Fibroblast of lung (primary cell): ENCODE measurements around the gene PPP1R15B. TPM values are rescaled to one million over a fixed set of nuclear protein-coding genes. Genes with fewer than 3 reads are reported as not detected.

ENCODE experiments used
- DNase-seq, 2 donors: peaks; one replicate each; pipeline versions ENCODE4 v3.0.0 to v3.0.0-alpha.2; 2010; ENCODE audit warnings: low read depth in 2 of 2
- H2AFZ ChIP-seq: 2 replicates; pipeline ENCODE4 v1.5.1; 2012; ENCODE audit warnings: low read length, control low read depth, inconsistent platforms
- H3K27ac ChIP-seq: 2 replicates; pipeline ENCODE4 v1.5.1; 2011; ENCODE audit warnings: low read length, control low read depth; ENCODE audit not compliant: insufficient read depth
- H3K27me3 ChIP-seq: 2 replicates; pipeline ENCODE4 v1.5.1; 2011; ENCODE audit warnings: mild to moderate bottlenecking, low read length; ENCODE audit not compliant: control insufficient read depth, insufficient read depth
- H3K36me3 ChIP-seq: 2 replicates; pipeline ENCODE4 v1.5.1; 2011; ENCODE audit warnings: low read length; ENCODE audit not compliant: control insufficient read depth, insufficient read depth
- H3K4me1 ChIP-seq: 2 replicates; pipeline ENCODE4 v1.5.1; 2011; ENCODE audit warnings: low read length; ENCODE audit not compliant: control insufficient read depth, insufficient read depth; ENCODE audit errors: extremely low read depth
- H3K4me2 ChIP-seq: 2 replicates; pipeline ENCODE4 v1.5.1; 2011; ENCODE audit warnings: low read length, control low read depth; ENCODE audit not compliant: insufficient read depth; ENCODE audit errors: extremely low read depth
- H3K4me3 ChIP-seq, 4 experiments: fragments of 200-600 bp in 1 of 4; sonication (generic) in 1 of 4; replicated peaks in 1 of 4; 2 replicates each; pipeline ENCODE4 v1.5.1; 2011 to 2016; ENCODE audit warnings: low read length in 4 of 4, low read depth in 3 of 4, mild to moderate bottlenecking in 3 of 4, control low read depth in 2 of 4, inconsistent platforms in 1 of 4, mixed read lengths in 1 of 4; ENCODE audit not compliant: insufficient read depth in 1 of 4; ENCODE audit errors: control extremely low read depth in 1 of 4
- H3K79me2 ChIP-seq: 2 replicates; pipeline ENCODE4 v1.5.1; 2012; ENCODE audit warnings: mild to moderate bottlenecking, low read length, inconsistent platforms; ENCODE audit not compliant: control insufficient read depth, insufficient read depth
- H3K9ac ChIP-seq: 2 replicates; pipeline ENCODE4 v1.5.1; 2011; ENCODE audit warnings: mild to moderate bottlenecking, low read length, control low read depth; ENCODE audit not compliant: insufficient read depth
- H3K9me3 ChIP-seq: 2 replicates; pipeline ENCODE4 v1.5.1; 2012; ENCODE audit warnings: low read depth, low read length; ENCODE audit not compliant: control insufficient read depth, insufficient read depth
- H4K20me1 ChIP-seq: 2 replicates; pipeline ENCODE4 v1.5.1; 2011; ENCODE audit warnings: low read length; ENCODE audit not compliant: control insufficient read depth, insufficient read depth; ENCODE audit errors: extremely low read depth
- CTCF ChIP-seq, 2 donors: IDR thresholded peaks in 1 of 2; conservative IDR thresholded peaks in 1 of 2; 1 replicate in 1 of 2; 2 replicates in 1 of 2; pipeline ENCODE4 v1.5.1; 2011 to 2012; ENCODE audit warnings: low read length in 2 of 2, control low read depth in 1 of 2, inconsistent platforms in 1 of 2, low read depth in 1 of 2, mild to moderate bottlenecking in 1 of 2
- EZH2 ChIP-seq: IDR thresholded peaks from 2 replicates; pipeline ENCODE4 v1.5.1; 2012; ENCODE audit warnings: low read length, control low read depth, mild to moderate bottlenecking; ENCODE audit errors: missing control alignments
- polyA plus RNA-seq, 2 donors: library from polyadenylated mRNA; depleted of rRNA in 1 of 2; stranded (reverse) in 1 of 2; unstranded in 1 of 2; fragments of >200 nt; gene quantifications; 2 replicates each; pipeline ENCODE4 v1.2.1, GENCODE V29; 2011 to 2012; ENCODE audit warnings: missing spikeins in 1 of 2
- total RNA-seq: library from RNA; depleted of rRNA; stranded (reverse); fragments of >200 nt; gene quantifications from 2 replicates; pipeline ENCODE4 v1.2.1, GENCODE V29; 2014

The PPP1R15B gene
- total and polyA plus RNA-seq, 2 donors (not counting 1 experiment from before 2014, with no cell fraction given), result 22.4 to 27.7 TPM

- Histone ChIP-seq H3K4me2 (no peak overlapping the region), H3K27me3 (peaks cover 58% of the 10 kb centered on the region), H4K20me1 (no peaks in the 10 kb centered on the region), H3K79me2 (no peaks in the 10 kb centered on the region), H3K36me3 (no peaks in the 10 kb centered on the region), H3K4me3 (no peak overlapping the region), H3K27ac (no peak overlapping the region), H3K4me1 (no peaks in the 10 kb centered on the region), H3K9me3 (no peaks in the 10 kb centered on the region), H2AFZ (no peak overlapping the region), H3K9ac (no peak overlapping the region)
- DNase-seq, result no peak
- TF ChIP-seq EZH2, result no peak
- no peak for TF ChIP-seq CTCF (conservative IDR thresholded peaks at IDR 0.05 in 1 of 2, IDR thresholded peaks at IDR 0.05 in 1 of 2; ENCODE audit: low read depth in 1 of 2, low read length in 2 of 2)
Measured at GRCh38 chr1:204373911-204374310, 37.7 kb downstream of the PPP1R15B start.

GRCh38 chr1:204370176-204370575 is 41.4 kb downstream of the PPP1R15B start:
- no peaks in the 10 kb centered on the region for H4K20me1 ChIP-seq
- H3K27ac ChIP-seq, result no peak overlapping the region
- H3K4me2 ChIP-seq, result no peak overlapping the region
- H3K27me3 ChIP-seq, result peaks cover 29% of the 10 kb centered on the region
- H3K79me2 ChIP-seq, result no peaks in the 10 kb centered on the region
- H3K9ac ChIP-seq, result no peak overlapping the region
- no peaks in the 10 kb centered on the region for H3K4me1 ChIP-seq
- DNase-seq, result no peak
- H2AFZ ChIP-seq, result no peak overlapping the region
- H3K4me3 ChIP-seq, result no peak overlapping the region
- no peak for TF ChIP-seq CTCF (conservative IDR thresholded peaks at IDR 0.05 in 1 of 2, IDR thresholded peaks at IDR 0.05 in 1 of 2; ENCODE audit: low read depth in 1 of 2, low read length in 2 of 2)
- TF ChIP-seq EZH2, result no peak
- no peaks in the 10 kb centered on the region for H3K9me3 ChIP-seq
- no peaks in the 10 kb centered on the region for H3K36me3 ChIP-seq

- no peaks in the 10 kb centered on the region for H3K36me3 ChIP-seq
- no peak overlapping the region for H3K27ac ChIP-seq
- H3K79me2 ChIP-seq, result no peaks in the 10 kb centered on the region
- no peak overlapping the region for H3K9ac ChIP-seq
- H3K27me3 ChIP-seq, result peaks cover 23% of the 10 kb centered on the region
- H3K4me1 ChIP-seq, result no peaks in the 10 kb centered on the region
- H2AFZ ChIP-seq, result no peak overlapping the region
- H3K4me3 ChIP-seq, result no peak overlapping the region
- H3K9me3 ChIP-seq, result no peaks in the 10 kb centered on the region
- no peak overlapping the region for H3K4me2 ChIP-seq
- H4K20me1 ChIP-seq, result no peaks in the 10 kb centered on the region
- TF ChIP-seq EZH2 (no peak), CTCF (conservative IDR thresholded peaks at IDR 0.05 in 1 of 2, IDR thresholded peaks at IDR 0.05 in 1 of 2; ENCODE audit: low read depth in 1 of 2, low read length in 2 of 2) (no peak)
- DNase-seq, result no peak
Measured at GRCh38 chr1:204368996-204369726, 42.5 kb downstream of the PPP1R15B start.
